ENCODE data around the gene ATXN7L1. TPM values are rescaled to one million over a fixed set of nuclear protein-coding genes. Genes with fewer than 3 reads are reported as not detected.

ATXN7L1 gene
- total RNA-seq, 2 experiments from 2014 or later: 3.8 to 4.3 TPM

DNA sequence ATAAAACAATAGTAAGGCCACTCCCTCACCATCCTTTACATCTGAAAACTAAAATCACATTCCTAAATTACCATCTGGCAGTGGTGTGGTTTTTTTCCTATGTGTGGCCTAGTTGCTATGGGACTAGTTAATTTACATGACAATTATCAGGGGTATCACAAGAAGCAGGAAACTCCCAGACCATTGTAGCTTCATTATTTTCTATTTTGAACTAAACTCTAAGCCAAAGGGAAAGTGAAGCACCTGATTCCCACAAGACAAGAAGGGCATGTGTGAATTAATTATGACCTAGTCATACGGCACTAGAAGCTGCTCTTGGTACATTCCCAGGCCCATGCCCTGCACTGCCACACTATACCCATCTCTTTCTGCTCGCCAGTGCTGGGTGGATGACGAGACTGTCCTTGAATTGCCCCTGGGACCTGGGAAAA is 103.4 kb downstream of the ATXN7L1 start:
- ChIA-PET CTCF (no interaction called here), POLR2A (no interaction called here)

DNA sequence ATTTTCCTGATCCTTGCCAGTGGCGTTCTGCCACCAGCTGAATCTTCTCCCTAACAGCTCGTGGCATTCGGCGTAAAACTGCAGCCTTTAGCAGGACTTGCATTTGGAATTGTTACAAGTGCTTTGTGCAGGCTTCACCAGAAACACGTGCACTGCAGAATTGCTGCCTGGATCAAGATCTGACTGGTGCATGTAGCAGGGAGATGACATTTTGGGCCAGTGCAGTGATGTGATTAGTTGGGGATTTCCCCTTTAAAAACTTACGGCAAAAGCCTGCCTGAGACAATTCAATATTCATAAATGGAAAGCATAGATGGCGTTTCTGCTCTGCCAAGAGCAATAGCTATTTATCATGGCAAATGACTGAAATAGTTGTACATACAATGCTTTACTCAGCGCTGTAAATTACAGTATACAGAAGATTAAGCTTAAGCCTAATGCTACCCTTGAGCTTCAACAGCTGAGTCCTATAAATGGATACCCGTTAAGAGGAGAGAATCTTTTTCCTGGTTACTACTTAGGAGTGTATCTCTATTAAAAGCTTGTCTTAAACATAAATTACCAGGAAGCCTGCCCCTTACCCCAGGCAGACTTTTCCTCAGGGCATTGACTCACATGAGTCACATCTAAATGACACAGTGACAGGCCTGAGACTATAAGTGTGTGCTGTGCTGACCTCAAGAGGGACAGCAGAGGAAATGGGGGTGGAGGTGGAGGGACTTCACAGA is 106.3 kb downstream of the ATXN7L1 start:
- ChIA-PET CTCF (interaction anchor here (1.5 kb wide), 1 partner anchor 39 kb away, joined by 4 read pairs; no protein-coding TSS in a partner anchor), POLR2A (no interaction called here)

DNA sequence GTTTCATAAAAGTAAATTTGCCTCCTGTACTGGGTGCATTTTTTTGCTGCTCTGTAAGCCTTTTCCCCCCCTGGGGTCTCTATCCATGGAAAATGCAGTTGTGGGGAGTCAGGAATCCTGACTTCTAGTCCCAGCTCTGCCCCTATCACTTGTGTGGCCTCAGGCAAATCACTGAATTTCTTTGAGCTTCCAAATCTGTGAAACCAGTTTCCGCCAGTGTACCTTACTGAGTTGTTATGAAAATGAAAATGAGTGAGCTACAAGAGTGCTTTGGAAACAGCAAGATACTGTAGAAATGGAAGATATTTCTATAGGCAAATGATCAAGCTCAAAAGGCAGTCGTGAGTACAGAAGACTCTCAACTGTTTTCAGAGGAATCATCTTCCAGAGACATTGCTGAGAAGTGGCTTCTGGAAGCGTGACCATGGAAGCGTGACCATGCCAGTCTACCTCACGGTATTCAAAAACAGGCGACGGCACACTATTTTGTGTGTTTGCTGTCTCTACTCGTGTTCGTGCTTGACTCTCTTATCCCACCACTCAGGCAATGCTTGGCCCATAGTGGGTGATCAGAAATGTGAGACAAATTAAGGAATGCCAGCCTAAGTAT is 107.4 kb downstream of the ATXN7L1 start:
- CTCF ChIA-PET: interaction anchor here (1.1 to 1.5 kb wide), 2 partner anchors 27 to 40 kb away, joined by 3 to 4 read pairs; no protein-coding TSS in a partner anchor

DNA sequence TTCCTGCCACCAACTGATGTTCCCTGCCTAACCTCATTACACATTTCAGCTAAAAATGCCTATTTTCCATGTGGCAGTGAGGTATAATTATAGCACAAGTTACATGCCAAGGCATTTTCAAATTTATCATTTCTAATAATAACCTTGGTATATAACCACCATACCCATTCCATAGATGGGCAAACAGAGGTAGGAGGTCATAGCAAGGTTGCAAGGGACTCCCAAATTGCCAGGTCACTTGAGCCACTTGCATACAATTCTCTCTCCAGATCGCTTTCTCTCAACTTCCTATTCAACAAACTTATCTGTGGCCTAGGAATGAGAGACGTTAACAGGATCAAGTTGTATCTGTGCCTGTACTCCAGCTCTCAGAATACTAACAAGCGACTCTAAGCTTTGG is 108.3 kb downstream of the ATXN7L1 start:
- ChIA-PET CTCF (interaction anchor here (0.6 kb wide), 1 partner anchor 274 kb away, joined by 4 read pairs; no protein-coding TSS in a partner anchor), POLR2A (interaction anchor here (0.5 kb wide), 1 partner anchor 147 kb away, joined by 8 read pairs; no protein-coding TSS in a partner anchor)

More for the DNA sequence above, 107.4 kb downstream of the ATXN7L1 start:
- POLR2A ChIA-PET: interaction anchor here (0.7 kb wide), 1 partner anchor 460 kb away, joined by 3 read pairs; no protein-coding TSS in a partner anchor

DNA sequence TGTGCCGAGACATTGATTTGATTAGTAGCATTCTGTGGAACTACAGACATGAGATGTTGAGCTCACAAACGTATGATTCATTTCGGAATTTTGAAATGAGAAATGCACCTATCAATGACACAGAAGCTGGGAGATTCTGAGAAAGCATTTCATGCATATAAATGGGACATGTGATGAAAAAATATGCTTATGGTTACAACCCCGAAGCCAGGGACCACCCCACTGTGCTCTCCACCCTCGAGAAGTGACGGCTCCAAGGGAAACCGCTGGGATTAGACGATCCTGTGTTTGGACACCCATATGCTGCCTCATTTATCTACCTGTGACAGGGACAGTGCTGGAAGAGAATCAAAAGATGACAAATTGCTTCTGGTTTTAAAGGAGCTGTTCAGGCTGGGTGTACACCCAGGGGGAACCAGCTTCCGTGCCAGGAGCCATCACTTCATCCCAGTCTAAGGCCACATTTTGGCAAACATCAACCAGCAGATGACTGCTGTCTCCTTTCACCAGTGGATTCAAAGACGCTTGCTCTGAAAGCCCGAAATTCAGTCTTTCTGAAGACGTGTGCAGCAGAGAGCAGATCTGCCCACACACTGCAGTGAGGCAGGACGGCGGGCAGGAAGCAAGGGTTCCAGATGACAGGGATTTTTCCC is 109.9 kb downstream of the ATXN7L1 start:
- CTCF ChIA-PET: interaction anchor here (0.6 to 1.1 kb wide), 6 partner anchors 21 to 242 kb away, joined by 3 to 4 read pairs (median 3); no protein-coding TSS in a partner anchor
- POLR2A ChIA-PET: no interaction called here

DNA sequence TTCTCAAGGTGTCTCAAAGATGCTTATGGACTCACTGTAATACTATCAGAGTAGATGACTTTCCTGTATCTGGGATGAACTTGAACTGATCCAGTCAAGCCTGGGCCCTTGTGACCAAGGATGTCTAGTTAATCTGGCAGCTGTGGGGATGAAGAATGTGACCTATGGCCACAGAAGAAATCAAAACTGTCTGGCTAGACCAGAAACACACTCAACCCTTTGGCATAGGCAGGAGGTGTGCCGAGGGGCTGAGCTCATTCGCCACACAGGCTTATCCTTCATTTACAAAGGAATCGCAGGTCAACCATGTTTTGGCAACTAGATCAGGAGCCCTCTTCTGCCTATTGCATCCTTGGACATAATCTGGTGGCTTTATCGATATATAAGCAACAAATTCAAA is 110.6 kb downstream of the ATXN7L1 start:
- POLR2A ChIA-PET: no interaction called here
- CTCF ChIA-PET: interaction anchor here (0.6 to 1.4 kb wide), 8 partner anchors 22 to 108 kb away, joined by 3 to 5 read pairs (median 3); no protein-coding TSS in a partner anchor

DNA sequence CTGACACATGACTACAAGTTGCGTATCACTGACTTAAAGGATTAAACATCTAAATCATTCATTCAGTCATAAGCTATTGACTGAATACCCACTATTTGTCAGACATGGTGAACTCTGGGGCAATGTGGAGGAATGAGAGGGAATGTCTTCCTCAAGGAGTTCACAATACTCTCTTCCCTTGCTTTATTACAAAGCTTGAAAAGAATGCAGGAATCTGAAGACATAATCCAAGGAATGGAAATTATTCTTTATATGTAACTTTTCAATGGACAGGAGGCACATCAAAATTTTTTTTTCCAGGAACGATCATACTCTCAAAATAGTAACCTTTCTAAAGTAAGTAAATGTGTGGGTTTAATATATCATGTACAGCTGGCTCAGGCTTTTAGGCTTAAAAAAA is 111.9 kb downstream of the ATXN7L1 start:
- CTCF ChIA-PET: interaction anchor here (0.5 to 1.4 kb wide), 9 partner anchors 8 to 378 kb away, joined by 3 to 5 read pairs (median 3); no protein-coding TSS in a partner anchor
- POLR2A ChIA-PET: no interaction called here

DNA sequence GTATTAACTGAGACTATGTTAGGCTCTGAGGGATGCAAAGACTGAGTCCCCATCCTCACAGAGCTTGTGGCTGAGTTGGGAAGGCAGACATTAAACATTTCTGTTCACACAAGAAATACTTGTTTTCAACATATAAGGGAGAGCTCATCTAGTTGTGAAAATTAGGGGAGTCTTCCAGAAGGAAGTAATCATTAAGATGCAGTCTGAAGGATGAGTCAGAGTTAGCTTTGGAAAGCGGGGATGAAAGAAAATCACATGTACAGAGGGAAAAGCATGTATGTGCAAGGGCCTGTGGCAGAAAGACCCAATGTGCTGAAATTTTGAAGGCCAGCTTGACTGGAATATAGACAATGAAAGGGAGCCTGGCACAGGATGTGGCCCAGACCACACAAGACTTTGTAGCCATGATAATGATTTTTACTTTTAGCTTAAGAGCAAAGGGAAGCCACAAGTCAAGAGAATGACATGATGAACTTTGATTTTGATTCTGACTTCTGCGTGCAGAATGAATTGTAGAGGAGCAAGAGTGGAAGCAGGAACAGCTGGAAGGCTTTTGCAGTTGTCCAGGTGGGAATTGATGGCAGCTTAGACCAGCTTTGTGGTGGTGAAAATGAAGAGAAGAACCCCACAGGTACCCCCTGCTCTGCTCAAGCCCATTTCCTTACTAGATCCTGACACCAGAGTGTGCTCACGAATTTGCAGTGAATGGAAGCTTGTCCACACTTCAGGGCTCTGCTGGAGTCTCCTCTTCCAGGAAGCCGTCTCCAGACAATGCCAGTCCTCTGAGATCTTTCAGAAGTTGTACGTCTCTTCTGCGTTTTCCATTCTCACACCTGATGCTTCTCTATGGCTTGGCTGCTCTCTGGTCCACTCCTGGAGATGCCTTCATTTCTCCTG is 115.6 kb downstream of the ATXN7L1 start:
- POLR2A ChIA-PET: interaction anchor here (0.5 to 0.9 kb wide), 2 partner anchors 46 to 158 kb away, joined by 3 read pairs; no protein-coding TSS in a partner anchor
- CTCF ChIA-PET: interaction anchor here (0.5 to 3.5 kb wide), 18 partner anchors 9 to 406 kb away, joined by 3 to 21 read pairs (median 4); partner anchors contain the start of gene CDHR3

DNA sequence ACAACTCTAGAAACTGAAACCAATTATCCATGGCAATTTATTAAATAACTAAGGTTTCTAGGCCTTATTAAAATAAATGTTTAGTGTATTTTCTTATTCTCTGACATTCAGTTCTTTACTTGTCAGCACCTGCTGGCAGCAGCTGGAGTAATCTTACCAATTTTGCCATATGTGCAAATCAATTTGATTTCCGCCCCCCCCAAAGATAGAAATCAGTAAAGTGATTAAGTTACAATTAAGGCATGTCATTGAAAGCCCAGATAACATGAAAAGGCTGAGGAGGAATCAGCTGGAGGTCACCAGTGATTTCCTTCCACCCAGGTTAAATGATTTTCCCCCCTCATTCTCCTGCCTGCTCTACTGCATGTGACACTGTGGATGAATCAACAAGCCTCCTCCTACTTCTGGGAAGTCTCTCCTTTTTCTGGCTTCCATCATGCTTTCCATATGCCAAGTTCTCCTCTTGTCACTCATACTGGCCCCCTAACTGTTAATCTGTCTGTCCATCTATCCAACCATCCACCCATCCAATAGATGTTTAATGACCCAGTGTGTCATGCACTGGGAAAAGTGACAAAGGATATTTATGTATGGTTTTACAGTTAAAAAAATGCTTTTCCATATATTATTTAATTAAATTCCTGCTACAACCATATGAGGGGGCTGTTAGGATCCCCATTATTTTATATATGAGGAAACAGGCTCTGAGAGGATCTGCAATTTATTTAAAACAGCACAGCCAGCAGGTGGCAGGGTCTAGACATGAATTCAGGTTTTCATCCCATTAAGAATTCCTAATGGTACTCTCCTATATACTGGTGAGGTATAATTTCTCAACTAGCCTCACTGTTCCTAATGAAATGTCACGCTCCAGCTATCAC is 116.5 kb downstream of the ATXN7L1 start:
- CTCF ChIA-PET: interaction anchor here (0.8 to 3.5 kb wide), 14 partner anchors 8 to 407 kb away, joined by 3 to 21 read pairs (median 4); partner anchors contain the start of gene CDHR3
- POLR2A ChIA-PET: interaction anchor here (0.9 kb wide), 1 partner anchor 47 kb away, joined by 3 read pairs; no protein-coding TSS in a partner anchor

DNA sequence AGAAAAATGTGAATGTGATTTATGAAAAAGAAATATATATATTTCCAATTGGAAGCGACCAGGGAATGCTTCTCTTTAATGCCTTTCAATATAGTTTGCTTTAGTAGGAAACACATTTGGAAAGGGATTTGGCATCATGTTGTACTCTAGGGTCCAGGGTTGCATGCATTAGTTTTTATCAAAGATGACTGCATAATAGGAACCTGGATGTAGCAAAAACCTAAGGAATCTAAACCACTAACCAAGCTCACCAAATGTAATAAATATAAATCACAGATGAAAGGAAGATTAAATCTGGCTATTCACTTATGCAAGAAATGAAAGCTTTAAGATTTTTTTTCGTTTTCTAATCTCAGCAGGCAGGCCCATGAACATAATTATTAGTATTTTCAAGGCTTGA is 120.0 kb downstream of the ATXN7L1 start:
- CTCF ChIA-PET: interaction anchor here (0.6 to 1.1 kb wide), 4 partner anchors 8 to 117 kb away, joined by 3 to 7 read pairs (median 3); no protein-coding TSS in a partner anchor

DNA sequence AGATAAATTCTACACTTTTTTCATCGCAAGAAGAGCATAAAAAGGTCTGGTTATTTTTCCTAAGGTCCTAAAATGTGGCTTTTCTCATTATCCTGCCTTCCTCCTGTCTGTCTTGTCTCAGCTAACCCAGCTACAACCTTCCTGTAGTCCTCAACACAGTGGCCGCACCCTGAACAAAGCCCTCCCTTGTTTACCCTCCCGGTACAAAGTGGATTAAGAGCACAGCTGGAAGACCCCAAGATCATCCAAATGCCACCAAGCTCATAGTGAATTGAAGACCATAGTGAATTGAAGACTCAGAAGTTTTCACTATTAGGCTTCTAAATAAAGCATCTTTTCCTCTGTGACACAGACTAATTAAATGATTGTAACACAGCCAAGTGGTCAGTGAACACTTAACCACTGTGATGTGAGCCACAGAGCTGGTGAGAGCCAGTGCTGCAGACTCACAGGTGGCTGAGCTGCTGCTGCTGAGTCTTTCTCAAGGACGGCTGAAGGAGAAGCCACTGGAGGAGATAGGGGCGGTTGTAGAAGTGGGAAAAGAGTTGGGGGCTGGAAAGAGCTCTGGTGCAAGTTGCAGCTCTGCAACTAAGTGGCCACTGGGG is 123.6 kb downstream of the ATXN7L1 start:
- POLR2A ChIA-PET: interaction anchor here (0.6 to 1.1 kb wide), 2 partner anchors 18 to 61 kb away, joined by 4 read pairs; no protein-coding TSS in a partner anchor
- CTCF ChIA-PET: no interaction called here

More for the DNA sequence above, 120.0 kb downstream of the ATXN7L1 start:
- POLR2A ChIA-PET: no interaction called here

DNA sequence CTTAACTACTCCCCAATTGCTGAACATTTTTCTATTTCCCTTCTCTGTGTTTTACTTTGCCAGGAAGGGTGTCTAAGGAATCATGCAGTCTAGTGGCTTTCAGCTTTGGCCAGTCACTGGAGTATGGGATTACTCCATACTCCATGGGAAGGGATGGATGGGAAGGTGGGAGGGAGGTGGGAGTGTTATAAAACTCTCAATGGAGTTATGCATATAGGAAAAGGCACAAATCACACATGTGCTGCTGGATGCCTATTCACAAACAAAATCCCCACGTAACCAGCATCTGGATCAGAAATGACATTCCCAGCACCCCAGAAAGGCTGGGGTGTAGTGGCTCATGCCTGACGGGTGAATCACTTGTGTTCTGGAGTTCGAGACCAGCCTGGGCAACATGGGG is 125.3 kb downstream of the ATXN7L1 start:
- ChIA-PET CTCF (interaction anchor here (1.4 kb wide), 1 partner anchor 10 kb away, joined by 4 read pairs; no protein-coding TSS in a partner anchor), POLR2A (no interaction called here)

DNA sequence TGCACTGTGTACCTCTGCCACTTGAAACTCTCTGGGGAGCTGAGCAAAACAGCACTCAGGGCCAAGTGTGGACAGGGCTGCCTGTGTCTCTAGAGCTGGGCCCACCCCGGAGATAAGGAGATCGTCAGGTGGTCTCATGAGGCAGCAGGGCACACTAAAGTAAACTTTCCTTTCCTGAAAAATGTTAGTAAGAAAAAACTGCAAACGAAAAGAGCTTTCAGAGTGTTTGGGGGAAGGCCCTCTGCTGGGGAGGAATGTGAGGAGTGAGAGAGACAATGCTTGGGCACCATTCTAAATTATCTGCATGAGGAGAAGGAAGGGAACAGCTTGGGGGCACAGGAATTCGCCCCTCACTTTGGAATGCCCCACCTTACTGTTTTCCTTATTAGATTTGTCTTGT is 127.7 kb downstream of the ATXN7L1 start:
- ChIA-PET CTCF (no interaction called here), POLR2A (no interaction called here)

DNA sequence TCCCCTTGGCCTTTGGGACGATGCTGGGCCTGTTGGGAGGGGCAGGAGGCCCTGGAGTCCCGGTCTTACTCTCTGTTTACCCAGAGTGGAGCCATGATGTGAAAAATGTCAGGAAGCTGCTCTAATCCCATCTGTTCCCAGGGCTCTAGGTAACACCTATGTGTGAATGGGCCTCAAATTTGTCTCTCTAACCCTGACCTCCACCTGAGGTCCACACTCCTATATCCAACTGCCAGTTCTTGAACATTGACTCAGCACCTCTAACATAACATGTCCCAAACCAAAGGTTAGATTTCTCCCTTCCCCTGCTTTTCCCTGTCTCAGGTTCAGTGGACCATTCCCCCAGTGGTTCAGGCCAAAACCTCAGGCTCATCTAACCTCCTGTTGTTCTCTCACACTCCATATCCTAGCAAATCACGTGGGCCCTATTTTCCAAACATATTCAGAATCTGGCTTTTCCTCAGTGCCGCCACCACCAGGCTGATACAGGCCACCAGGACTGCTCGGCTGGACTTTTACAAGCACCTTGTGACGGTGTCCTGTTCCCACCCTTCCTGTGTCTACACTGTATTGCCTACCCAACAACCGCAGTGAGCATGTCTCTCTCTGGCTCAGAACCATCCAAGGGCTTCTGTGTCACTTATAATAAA is 130.6 kb downstream of the ATXN7L1 start:
- POLR2A ChIA-PET: no interaction called here

DNA sequence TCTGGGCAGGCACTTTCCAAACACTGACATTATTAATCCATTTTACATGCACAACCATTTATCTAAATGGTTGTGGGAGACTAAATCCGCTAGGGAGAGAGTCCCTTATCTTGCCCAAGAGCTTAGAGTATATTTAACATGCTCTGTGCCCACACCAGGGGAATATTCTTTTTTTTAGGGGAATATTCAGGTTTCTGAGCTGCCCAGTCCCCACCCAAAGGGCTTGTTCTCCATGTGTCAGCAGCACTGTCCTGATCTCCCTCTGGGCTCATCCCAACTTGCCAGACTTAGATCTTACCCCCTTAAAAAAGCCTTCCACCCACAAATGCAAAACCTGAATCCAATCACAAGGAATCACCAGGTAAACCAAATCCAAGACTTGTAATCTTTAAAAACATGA is 132.1 kb downstream of the ATXN7L1 start:
- POLR2A ChIA-PET: no interaction called here
- CTCF ChIA-PET: no interaction called here

More for the DNA sequence above, 130.6 kb downstream of the ATXN7L1 start:
- CTCF ChIA-PET: no interaction called here

DNA sequence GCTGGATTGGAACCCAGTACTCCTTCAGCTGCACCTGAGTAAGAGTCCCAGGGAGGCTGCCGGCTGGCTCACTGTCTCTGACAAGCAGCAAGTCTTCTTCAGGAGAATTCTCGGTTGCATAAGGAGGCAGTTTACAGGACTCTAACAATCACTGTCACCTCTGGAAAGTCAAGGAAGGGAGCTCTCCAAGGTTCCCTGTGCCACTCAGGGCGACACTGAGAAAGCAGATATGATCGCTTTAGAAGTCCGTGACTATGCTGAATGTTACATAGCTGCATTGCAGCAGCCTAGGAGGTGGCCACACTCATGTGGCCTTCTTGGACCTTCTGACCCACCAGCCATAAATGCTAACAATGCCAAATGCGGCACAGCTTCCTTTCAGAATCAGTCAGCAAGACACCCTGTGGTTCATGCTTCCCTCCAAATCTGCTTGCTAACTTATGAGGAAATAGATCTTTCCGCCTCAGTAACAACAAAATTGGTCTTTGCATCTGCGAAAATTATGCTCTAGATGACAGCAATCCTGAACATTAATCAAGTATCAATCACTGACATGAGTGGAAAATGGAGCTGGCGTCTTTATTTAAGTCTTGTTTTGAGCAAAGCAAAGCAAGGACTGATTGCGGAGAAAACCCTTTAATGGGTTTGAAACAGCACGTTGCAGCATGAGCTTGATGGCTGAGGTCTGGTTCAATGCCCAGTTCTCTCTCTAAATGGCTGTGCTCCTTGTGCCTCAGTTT is 132.9 kb downstream of the ATXN7L1 start:
- ChIA-PET CTCF (interaction anchor here (0.9 to 1.6 kb wide), 3 partner anchors 22 to 266 kb away, joined by 3 read pairs; no protein-coding TSS in a partner anchor), POLR2A (no interaction called here)

Data from activated CD8-positive, alpha-beta memory T cell treated with anti-CD3 and anti-CD28 coated beads for 36 hours (primary cell).